Osteocyte (in vitro differentiated cells): Measurements from ENCODE around the gene LVRN. TPM values are rescaled to one million over a fixed set of nuclear protein-coding genes. Genes with fewer than 3 reads are reported as not detected.

Experiments used
- DNase-seq: peaks from one replicate; pipeline ENCODE4 v3.0.0; 2021; ENCODE audit warnings: mixed read lengths; ENCODE audit not compliant: unreplicated experiment; ENCODE audit errors: extremely low spot score
- H3K27ac Mint-ChIP-seq: one replicate; pipeline ENCODE4 v1.8.0; 2021; ENCODE audit warnings: mild to moderate bottlenecking, mixed read lengths; ENCODE audit not compliant: unreplicated experiment
- H3K27me3 Mint-ChIP-seq: one replicate; pipeline ENCODE4 v1.8.0; 2021; ENCODE audit warnings: mixed read lengths; ENCODE audit not compliant: unreplicated experiment
- H3K36me3 Mint-ChIP-seq: one replicate; pipeline ENCODE4 v1.8.0; 2021; ENCODE audit warnings: mixed read lengths; ENCODE audit not compliant: unreplicated experiment
- H3K4me1 Mint-ChIP-seq: one replicate; pipeline ENCODE4 v1.8.0; 2021; ENCODE audit warnings: mixed read lengths; ENCODE audit not compliant: unreplicated experiment
- H3K4me3 Mint-ChIP-seq: one replicate; pipeline ENCODE4 v1.8.0; 2021; ENCODE audit warnings: mild to moderate bottlenecking, moderate library complexity, mixed read lengths; ENCODE audit not compliant: unreplicated experiment
- H3K9me3 Mint-ChIP-seq: one replicate; pipeline ENCODE4 v1.8.0; 2021; ENCODE audit warnings: mixed read lengths; ENCODE audit not compliant: unreplicated experiment
- total RNA-seq: library from RNA; stranded (reverse); gene quantifications from 2 replicates; pipeline ENCODE4 v1.2.1, GENCODE V29; 2021
- TF ChIP-seq, protein P1 (sequence below): fragments of 200-600 bp; sonication (generic); IDR thresholded peaks from 2 replicates; pipeline ENCODE4 v1.5.0; 2021; ENCODE audit warnings: antibody characterized with exemption, mild to moderate bottlenecking, moderate library complexity

LVRN gene
- total RNA-seq, 1 donor from 2014 or later, result 0.40 TPM

DNA sequence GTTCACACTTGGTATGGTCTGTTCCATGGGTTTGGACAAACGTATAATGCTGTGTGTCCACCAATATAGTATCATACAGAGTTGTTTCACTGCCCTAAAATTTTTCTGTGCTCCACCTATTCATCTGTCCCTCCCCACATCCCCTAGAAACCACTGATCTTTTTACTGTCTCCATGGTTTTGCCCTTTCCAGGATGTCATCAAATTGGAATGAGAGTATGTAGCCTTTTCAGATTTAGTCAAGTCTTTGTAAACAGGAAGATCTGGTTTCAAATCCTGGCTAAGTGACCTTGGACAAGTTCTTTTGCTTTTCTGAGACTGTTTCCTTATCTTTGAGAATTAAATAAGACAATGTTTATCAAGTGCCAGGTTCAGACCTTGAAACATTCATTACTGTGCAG lies 13.2 kb upstream of the LVRN start:
- H3K27me3 Mint-ChIP-seq, result no peaks in the 10 kb centered on the region
- H3K4me1 Mint-ChIP-seq, result peaks cover 3% of the 10 kb centered on the region
- no peaks in the 10 kb centered on the region for H3K9me3 Mint-ChIP-seq
- H3K27ac Mint-ChIP-seq, result no peak overlapping the region
- TF ChIP-seq, protein P1, sequence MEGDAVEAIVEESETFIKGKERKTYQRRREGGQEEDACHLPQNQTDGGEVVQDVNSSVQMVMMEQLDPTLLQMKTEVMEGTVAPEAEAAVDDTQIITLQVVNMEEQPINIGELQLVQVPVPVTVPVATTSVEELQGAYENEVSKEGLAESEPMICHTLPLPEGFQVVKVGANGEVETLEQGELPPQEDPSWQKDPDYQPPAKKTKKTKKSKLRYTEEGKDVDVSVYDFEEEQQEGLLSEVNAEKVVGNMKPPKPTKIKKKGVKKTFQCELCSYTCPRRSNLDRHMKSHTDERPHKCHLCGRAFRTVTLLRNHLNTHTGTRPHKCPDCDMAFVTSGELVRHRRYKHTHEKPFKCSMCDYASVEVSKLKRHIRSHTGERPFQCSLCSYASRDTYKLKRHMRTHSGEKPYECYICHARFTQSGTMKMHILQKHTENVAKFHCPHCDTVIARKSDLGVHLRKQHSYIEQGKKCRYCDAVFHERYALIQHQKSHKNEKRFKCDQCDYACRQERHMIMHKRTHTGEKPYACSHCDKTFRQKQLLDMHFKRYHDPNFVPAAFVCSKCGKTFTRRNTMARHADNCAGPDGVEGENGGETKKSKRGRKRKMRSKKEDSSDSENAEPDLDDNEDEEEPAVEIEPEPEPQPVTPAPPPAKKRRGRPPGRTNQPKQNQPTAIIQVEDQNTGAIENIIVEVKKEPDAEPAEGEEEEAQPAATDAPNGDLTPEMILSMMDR, result no peak
- no peaks in the 10 kb centered on the region for H3K36me3 Mint-ChIP-seq
- no peak for DNase-seq
- no peak overlapping the region for H3K4me3 Mint-ChIP-seq

DNA sequence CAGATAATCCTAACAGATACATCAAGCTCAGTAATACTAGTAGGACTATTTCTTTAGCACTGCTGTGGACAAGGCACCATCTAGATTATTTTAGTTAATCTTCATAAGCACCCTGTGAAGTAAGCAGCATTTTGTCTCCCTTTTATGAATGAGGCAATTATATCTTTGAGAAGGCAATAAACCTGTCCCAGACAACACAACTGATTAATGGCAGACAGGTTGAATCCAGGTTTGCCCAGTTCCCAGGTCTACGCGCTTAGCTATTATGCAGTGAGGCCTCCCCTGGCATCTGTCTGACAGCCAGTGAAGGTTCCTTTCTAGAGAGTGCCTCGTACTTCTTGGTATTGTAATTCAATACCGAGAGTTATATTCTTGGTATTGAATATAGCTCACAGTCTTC lies 9.7 kb upstream of the LVRN start:
- no peaks in the 10 kb centered on the region for H3K36me3 Mint-ChIP-seq
- peaks cover 3% of the 10 kb centered on the region for H3K4me1 Mint-ChIP-seq
- TF ChIP-seq, protein P1, result no peak
- no peaks in the 10 kb centered on the region for H3K9me3 Mint-ChIP-seq
- H3K27me3 Mint-ChIP-seq, result no peaks in the 10 kb centered on the region
- no peak overlapping the region for H3K27ac Mint-ChIP-seq
- DNase-seq, result no peak
- no peak overlapping the region for H3K4me3 Mint-ChIP-seq

DNA sequence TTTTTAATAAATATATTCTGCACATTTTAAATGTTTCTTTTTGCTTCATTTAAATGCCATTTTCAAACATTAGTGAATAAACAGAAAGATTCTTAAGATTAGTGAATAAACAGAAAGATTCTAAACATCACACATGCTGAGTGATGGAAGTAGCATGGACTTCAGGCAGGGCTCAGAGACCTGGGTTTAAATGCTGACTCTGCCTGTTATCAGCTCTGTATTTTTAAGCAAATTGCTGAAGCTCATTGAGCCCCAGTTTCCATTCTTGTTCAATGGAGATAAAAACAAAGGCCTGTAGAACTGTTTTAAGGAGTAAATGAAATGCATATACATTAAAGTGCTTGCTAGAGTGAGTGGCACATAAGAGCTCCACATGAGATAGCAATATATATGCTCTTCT lies 8.1 kb upstream of the LVRN start:
- DNase-seq, result no peak
- Mint-ChIP-seq H3K27ac (no peak overlapping the region), H3K36me3 (no peaks in the 10 kb centered on the region), H3K9me3 (no peaks in the 10 kb centered on the region), H3K4me3 (no peak overlapping the region), H3K4me1 (peaks cover 2% of the 10 kb centered on the region), H3K27me3 (no peaks in the 10 kb centered on the region)
- TF ChIP-seq, protein P1, result no peak

DNA sequence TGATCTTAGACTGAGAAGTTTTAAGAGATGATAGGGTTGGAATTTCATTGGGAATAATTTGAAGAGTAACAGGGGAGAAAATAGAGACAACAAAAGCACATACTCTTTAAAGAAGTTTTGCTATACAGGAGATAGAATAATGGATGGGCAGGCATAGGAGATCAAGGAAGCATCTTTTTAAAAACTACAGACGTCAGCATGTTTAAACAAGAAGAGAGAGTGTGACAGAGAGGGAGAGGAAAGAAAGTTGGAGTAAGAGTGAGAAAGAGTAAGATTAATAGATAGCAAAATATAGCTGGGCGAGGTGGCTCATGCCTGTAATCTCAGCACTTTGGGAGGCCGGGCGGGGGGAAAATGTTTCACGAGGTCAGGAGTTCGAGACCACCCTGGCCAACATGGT lies 5.3 kb upstream of the LVRN start:
- Mint-ChIP-seq H3K9me3 (no peaks in the 10 kb centered on the region), H3K4me1 (no peaks in the 10 kb centered on the region), H3K4me3 (no peak overlapping the region), H3K36me3 (no peaks in the 10 kb centered on the region), H3K27me3 (no peaks in the 10 kb centered on the region), H3K27ac (no peak overlapping the region)
- TF ChIP-seq, protein P1, result no peak
- no peak for DNase-seq

DNA sequence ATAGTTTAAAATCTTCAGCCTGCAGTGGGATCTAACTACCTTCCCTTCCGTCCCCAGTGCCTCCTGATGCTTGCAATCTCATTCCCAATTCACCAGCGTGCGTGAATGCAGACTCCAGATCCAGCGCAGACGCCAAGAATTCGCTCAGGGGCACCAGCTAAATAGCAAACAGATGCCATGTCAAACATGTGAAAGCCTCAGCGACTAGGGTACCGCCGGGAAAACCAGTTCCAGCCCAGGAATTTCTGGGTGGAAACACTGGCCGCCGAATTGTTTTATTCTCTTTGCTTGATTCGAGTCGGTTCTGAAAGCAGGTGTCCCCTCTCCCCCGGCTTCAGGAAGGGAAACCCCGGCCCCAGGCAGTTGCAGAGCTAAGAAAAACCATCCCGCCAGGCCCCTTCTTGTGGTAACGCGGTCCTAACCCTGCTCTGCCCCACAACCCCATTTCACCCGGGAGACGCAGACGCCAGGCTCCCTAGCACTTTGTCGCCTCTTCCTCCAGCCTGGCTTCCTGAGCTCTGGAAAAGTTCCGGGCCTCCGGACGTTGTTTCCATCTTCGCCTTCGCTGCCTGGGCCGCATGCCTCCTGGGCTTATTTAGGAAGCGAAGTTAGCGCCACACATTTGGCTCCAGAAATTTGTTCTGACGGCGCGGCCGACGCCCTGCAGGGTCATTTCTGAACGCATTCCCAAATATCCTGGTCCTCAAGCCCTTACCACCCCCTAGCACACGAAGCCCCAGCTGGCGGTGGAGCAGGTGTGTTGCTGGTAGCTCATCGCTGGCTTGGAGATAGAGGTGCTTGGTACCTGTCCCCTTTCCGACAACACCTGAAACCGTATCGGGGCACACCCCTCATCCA lies 665 bp upstream of the LVRN start:
- Mint-ChIP-seq H3K9me3 (no peaks in the 10 kb centered on the region), H3K4me1 (no peaks in the 10 kb centered on the region), H3K27me3 (peaks cover 3% of the 10 kb centered on the region), H3K36me3 (no peaks in the 10 kb centered on the region), H3K27ac (no peak overlapping the region), H3K4me3 (no peak overlapping the region)
- DNase-seq, result no peak
- TF ChIP-seq, protein P1, result no peak
